Amniotic epithelial cell (primary cell): ENCODE measurements around the gene UBASH3B.
"Not testable (repeated sequence)": the region's sequence is repeated elsewhere in the genome, so short reads cannot be mapped to it uniquely, and the experiment has no call there.

ENCODE experiments used
- DNase-seq: peaks from one replicate; pipeline ENCODE4 v3.0.0-alpha.2; 2010; ENCODE audit warnings: low read depth

Gene UBASH3B

GRCh38 chr11:122709039-122709760, 53.7 kb downstream of the UBASH3B start:
- peak; percentile 74 for DNase-seq

DNA sequence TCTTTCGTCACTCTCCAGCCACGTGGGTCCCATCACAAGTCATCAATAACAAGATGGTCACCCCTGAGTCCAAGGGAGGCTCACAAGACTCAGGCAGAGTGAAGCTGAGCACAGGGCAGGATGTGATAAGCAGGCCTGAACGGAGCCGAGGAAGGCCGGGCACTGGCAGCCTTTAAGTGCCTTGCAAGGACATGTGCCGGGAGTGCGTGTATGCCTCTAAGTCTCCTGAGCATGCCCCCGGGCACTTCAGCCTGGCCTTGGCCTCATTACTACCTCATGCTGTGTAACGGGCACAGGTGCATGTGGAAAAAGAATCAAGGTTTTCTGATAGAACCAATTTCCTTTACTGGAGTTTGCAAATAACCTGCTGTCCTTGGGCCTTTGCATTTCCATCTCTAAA, 55.8 kb downstream of the UBASH3B start:
- DNase-seq: no peak

GRCh38 chr11:122711831-122712381, 56.4 kb downstream of the UBASH3B start:
- DNase-seq: no peak

DNA sequence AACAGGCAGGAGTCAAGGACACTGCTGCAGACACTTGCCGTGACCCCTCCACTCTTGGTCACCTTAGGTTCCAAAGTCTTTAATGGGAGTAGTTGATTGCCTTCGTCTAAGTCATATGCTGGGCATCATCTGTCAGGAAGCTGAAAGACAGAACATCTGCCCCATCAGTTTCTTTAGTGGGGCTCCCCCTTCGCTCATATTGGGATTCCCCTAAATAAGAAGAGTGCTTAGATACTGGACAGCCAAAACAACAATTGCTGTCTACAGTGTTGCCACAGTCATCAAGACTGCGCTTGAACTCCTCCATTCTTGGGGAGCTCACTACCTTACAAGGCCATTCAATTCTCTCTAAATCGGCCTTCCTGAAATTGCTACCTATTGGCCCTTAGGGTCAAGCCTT, 58.5 kb downstream of the UBASH3B start:
- DNase-seq: no peak

- DNase-seq: no peak
Measured at GRCh38 chr11:122714484-122714883, 59.0 kb downstream of the UBASH3B start.

DNA sequence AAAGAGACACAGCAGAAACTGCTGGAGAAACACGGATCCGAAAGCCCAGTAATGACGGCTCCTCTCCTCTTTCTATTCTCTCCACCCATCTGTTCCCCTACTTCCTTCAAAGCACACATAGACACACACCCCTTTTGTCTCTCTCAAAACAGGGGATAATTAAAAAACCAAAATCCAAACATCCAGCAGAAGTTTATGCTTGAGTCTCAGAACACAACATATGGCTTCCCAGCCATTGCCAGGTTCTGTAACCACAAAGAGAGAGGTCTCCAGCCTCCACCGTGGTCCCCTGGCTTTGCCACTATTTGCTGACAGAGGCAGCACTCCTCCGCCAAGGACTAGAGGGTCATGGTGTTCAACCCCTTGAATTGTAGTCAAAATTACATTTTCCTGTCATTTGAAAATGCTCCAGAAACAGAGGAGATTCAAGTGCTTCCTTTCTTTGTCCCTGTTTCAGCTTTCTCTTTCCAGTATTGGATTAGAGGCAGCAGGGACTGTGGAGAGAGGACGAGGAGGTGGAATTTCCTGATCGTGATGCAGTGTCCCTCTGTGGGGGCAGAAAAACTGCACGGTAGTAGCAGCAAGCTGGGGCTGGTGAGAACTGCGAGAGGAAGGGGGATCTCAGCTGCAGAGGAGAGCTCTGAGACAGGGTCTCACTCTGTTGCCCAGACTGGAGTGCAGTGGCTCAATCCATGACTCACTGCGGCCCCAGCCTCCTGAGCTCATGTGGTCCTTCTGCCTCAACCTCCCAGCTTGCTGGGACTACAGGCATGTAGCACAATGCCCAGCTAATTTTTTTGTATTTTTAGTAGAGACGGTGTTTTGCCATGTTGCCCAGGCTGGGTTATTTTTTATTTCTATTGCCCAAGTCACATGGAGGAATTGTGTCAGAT, 60.3 kb downstream of the UBASH3B start:
- no peak for DNase-seq

GRCh38 chr11:122717264-122717867, 61.8 kb downstream of the UBASH3B start:
- DNase-seq: no peak

GRCh38 chr11:122720107-122720881, 64.8 kb downstream of the UBASH3B start:
- DNase-seq: peak; percentile 59

GRCh38 chr11:122721201-122721963, 65.9 kb downstream of the UBASH3B start:
- DNase-seq: peak; percentile 85

DNA sequence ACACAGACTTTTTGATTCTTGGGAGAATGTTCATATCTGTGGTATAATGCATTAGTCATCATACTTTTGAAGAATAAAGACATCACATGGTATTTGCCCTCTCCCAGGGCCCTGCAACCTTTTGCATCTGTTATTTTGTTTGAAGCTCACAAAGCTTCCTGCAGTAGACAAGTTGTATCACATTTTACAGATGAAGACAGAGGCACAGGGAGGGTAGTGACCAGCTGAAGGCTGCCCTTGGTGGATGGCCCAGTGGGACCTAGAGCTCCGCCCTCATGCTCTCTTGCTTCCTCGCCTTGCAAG, 66.4 kb downstream of the UBASH3B start:
- peak; percentile 89 for DNase-seq

DNA sequence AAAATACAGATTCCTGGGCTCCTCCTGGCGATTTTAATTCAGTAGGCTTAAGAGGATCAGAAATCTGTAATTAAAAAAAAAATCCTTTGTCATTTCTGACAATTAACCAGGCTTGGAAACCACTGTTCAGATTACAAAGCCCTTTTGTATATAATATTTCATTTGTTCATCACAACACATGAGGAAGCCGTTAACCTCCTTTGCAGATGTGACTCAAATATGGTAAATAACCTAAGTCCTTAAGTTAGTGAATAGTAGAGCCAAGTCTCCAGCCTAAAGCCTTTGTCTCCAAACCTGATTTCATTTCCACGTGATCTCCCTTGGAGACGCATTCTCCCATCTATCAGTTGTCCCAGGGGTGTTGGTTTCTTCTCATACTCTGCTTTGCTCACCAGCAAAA, 67.6 kb downstream of the UBASH3B start:
- DNase-seq: no peak

DNA sequence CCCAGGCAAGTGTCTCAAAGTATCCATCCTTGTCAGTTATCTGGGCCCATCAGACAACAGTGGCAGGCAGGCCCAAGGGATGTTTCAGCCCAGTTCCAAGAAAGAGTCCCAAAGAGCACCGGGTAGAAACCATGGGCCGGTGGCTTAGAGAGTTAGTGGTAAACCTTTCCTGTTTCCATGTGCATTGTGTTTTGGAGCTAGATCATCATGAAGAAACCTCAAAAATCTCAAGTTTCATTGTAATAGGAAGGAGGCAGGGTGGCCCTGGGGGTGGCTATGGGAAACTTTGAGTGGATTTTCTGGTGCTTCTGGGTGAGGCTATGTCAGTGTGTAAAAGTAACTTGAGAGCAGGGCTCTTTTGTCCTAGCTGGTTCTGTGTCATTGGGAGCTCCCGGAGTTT, 68.1 kb downstream of the UBASH3B start:
- no peak for DNase-seq

DNA sequence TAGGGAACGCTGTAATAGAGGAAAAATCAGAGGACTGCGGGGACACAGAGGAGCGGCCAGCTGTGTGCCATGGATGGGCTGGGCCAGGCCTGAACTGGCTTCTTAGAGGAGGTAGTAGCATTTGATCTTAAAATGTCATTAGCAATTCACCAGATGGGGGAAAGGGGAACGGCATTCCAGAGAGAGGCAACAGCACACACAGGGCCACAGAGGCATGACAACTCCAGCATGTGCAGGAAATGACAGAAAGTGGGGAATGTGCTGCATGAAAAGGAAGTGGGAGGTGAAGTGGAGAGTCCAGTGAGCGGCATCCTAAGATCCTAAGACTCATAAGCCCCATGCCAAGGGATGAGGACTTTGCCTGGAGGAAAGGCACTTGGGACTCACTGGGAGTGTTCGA, 69.0 kb downstream of the UBASH3B start:
- DNase-seq: no peak

GRCh38 chr11:122726028-122726427, 70.5 kb downstream of the UBASH3B start:
- no peak for DNase-seq

- no peak for DNase-seq
Measured at GRCh38 chr11:122727101-122727929, 71.8 kb downstream of the UBASH3B start.

DNA sequence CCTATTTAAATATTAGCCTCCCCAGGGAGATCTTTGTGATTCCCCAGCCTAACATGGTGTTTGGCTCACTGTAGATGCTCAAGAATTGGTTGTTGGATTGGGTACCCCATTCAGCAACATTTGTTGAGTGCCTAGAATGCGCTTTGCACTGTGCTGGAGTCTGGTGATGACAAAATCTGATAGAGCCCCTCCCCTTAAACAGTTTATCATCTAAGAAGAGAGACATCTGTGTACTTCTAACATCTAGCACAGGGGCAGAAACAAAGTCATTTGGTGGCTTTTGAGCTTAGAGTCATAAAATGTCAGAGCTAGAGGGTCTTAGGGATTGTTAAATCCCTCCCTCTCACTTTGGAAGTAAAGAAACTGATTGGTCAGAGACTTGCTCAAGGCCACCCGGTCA, 73.0 kb downstream of the UBASH3B start:
- no peak for DNase-seq

- DNase-seq: no peak
Measured at GRCh38 chr11:122729139-122729538, 73.6 kb downstream of the UBASH3B start.

GRCh38 chr11:122730694-122731093, 75.2 kb downstream of the UBASH3B start:
- not testable (repeated sequence) for DNase-seq

- peak; percentile 84 for DNase-seq
Measured at GRCh38 chr11:122731500-122731913, 76.0 kb downstream of the UBASH3B start.
